HepG2 (cell line): ENCODE measurements around the gene ATRIP. TPM values are rescaled to one million over a fixed set of nuclear protein-coding genes. Genes with fewer than 3 reads are reported as not detected.

ENCODE experiments used
- CAMTA2 ChIP-seq: sonication (generic); formaldehyde crosslinking; IDR thresholded peaks from 2 replicates; pipeline ENCODE4 v1.4.0; 2020; ENCODE audit warnings: mild to moderate bottlenecking, missing genetic modification reagents, borderline replicate concordance
- CBFB ChIP-seq: sonication (generic); formaldehyde crosslinking; IDR thresholded peaks from 2 replicates; pipeline ENCODE4 v1.4.0; 2020; ENCODE audit warnings: missing genetic modification reagents
- ELF3 ChIP-seq: IDR thresholded peaks from 2 replicates; pipeline ENCODE4 v1.6.1; 2016; ENCODE audit warnings: missing genetic modification reagents, missing compliant biosample characterization
- ERF ChIP-seq: IDR thresholded peaks from 2 replicates; pipeline ENCODE4 v1.6.1; 2018; ENCODE audit warnings: missing biosample characterization, missing genetic modification reagents
- HOXA3 ChIP-seq: sonication (generic); formaldehyde crosslinking; IDR thresholded peaks from 2 replicates; pipeline ENCODE4 v1.5.0; 2020; ENCODE audit warnings: missing genetic modification reagents
- HOXA5 ChIP-seq: sonication (generic); formaldehyde crosslinking; IDR thresholded peaks from 2 replicates; pipeline ENCODE4 v1.4.0; 2020; ENCODE audit warnings: missing genetic modification reagents
- PATZ1 ChIP-seq: sonication (generic); formaldehyde crosslinking; IDR thresholded peaks from 2 replicates; pipeline ENCODE4 v1.4.0; 2020; ENCODE audit warnings: missing genetic modification reagents
- PLRG1 ChIP-seq: fragments of 450-650 bp; conservative IDR thresholded peaks from 2 replicates; pipeline ENCODE4 v1.6.1; 2016
- RBM22 ChIP-seq: fragments of 200-400 bp; formaldehyde crosslinking; optimal IDR thresholded peaks from 2 replicates; pipeline ENCODE3; 2017; ENCODE audit warnings: mild to moderate bottlenecking, low read length, moderate library complexity
- SCMH1 ChIP-seq: sonication (generic); formaldehyde crosslinking; IDR thresholded peaks from 2 replicates; pipeline ENCODE4 v1.9.0; 2021; ENCODE audit warnings: missing genetic modification reagents, mild to moderate bottlenecking, borderline replicate concordance
- ZHX2 ChIP-seq, 2 experiments: sonication (generic) in 1 of 2; formaldehyde crosslinking in 1 of 2; IDR thresholded peaks; 2 replicates each; pipeline versions ENCODE4 v1.6.1 to v1.9.0; 2014 to 2022; ENCODE audit warnings: antibody characterized with exemption in 1 of 2, borderline replicate concordance in 1 of 2, inconsistent platforms in 1 of 2, low read depth in 1 of 2, missing genetic modification reagents in 1 of 2
- ZKSCAN8 ChIP-seq: IDR thresholded peaks from 2 replicates; pipeline ENCODE4 v1.6.1; 2016; ENCODE audit warnings: borderline replicate concordance, missing genetic modification reagents, missing compliant biosample characterization
- ZNF230 ChIP-seq: sonication (generic); formaldehyde crosslinking; IDR thresholded peaks from 2 replicates; pipeline ENCODE4 v1.4.0; 2020; ENCODE audit warnings: mild to moderate bottlenecking, missing genetic modification reagents
- ZNF296 ChIP-seq: sonication (generic); formaldehyde crosslinking; conservative IDR thresholded peaks from 2 replicates; pipeline ENCODE4 v1.5.0; 2020; ENCODE audit warnings: mild to moderate bottlenecking, missing genetic modification reagents
- ZNF503 ChIP-seq: sonication (generic); formaldehyde crosslinking; IDR thresholded peaks from 2 replicates; pipeline ENCODE4 v1.4.0; 2020; ENCODE audit warnings: missing genetic modification reagents
- ZNF530 ChIP-seq: sonication (generic); formaldehyde crosslinking; IDR thresholded peaks from 2 replicates; pipeline ENCODE4 v1.5.0; 2020; ENCODE audit warnings: low read depth, mild to moderate bottlenecking, missing genetic modification reagents
- ZNF614 ChIP-seq: IDR thresholded peaks from 2 replicates; pipeline ENCODE4 v1.6.1; 2018; ENCODE audit warnings: missing biosample characterization, missing genetic modification reagents, inconsistent platforms, borderline replicate concordance
- ZSCAN5A ChIP-seq: sonication (generic); formaldehyde crosslinking; IDR thresholded peaks from 2 replicates; pipeline ENCODE4 v1.8.0; 2022; ENCODE audit warnings: mild to moderate bottlenecking, missing genetic modification reagents, borderline replicate concordance
- polyA plus RNA-seq, 8 experiments: library from polyadenylated mRNA; depleted of rRNA in 3 of 8; stranded (reverse) in 7 of 8; unstranded in 1 of 8; fragments of >200 nt; fragmentation: Illumina TruSeq in 4 of 8; extraction: Trizol in 4 of 8; gene quantifications; 2 replicates each; pipeline versions ENCODE4 v1.2.1 to v1.2.3, GENCODE V29; 2011 to 2016; ENCODE audit warnings: low read depth in 4 of 8, missing spikeins in 1 of 8, mixed read lengths in 1 of 8; ENCODE audit not compliant: insufficient read depth in 1 of 8
- total RNA-seq, 5 experiments: library from RNA; depleted of rRNA; stranded (reverse); fragments of >200 nt; fragmentation: Illumina TruSeq; extraction: Trizol; gene quantifications; 2 replicates each; pipeline ENCODE4 v1.2.3, GENCODE V29; 2016; ENCODE audit warnings: low read depth in 1 of 5

ATRIP gene
- total and polyA plus RNA-seq, 2 of the 13 experiments (the other 11 are each of a cell fraction or from before 2014, with no cell fraction given): 5.1 to 12.5 TPM

- TF ChIP-seq RBM22: peak; percentile 22
- no peak for TF ChIP-seq SCMH1 (CRISPR knock-in tag)
- peak; percentile 76 for TF ChIP-seq ERF
- TF ChIP-seq ZKSCAN8 (CRISPR knock-in tag): peak; percentile 71; the same call in 1 of the 2 replicates
- 0 out of 2 replicates have a peak, but pooled peaks have one; percentile 31 for TF ChIP-seq ZNF296 (CRISPR knock-in tag)
- TF ChIP-seq HOXA5 (CRISPR knock-in tag): no peak
- TF ChIP-seq HOXA3 (CRISPR knock-in tag): peak; percentile 50; the same call in 1 of the 2 replicates
- no peak for TF ChIP-seq PLRG1
- TF ChIP-seq ZNF530 (CRISPR knock-in tag): no peak
- TF ChIP-seq ELF3 (CRISPR knock-in tag): peak; percentile 10; the same call in 1 of the 2 replicates
- TF ChIP-seq ZHX2 (IDR thresholded peaks at IDR 0.05; ENCODE audit: low read depth): peak; percentile 56; the same call in 1 of the 2 replicates
- no peak for TF ChIP-seq ZHX2 (CRISPR knock-in tag; IDR thresholded peaks at IDR 0.05; ENCODE audit: borderline replicate concordance)
- no peak for TF ChIP-seq ZNF503 (CRISPR knock-in tag)
- TF ChIP-seq CAMTA2 (CRISPR knock-in tag): no peak; the same call in 1 of the 2 replicates
- no peak for TF ChIP-seq ZSCAN5A (CRISPR knock-in tag)
- TF ChIP-seq ZNF614 (CRISPR knock-in tag): peak; percentile 85; the same call in 1 of the 2 replicates
- 0 out of 2 replicates have a peak, but pooled peaks have one; percentile 12 for TF ChIP-seq ZNF230
- TF ChIP-seq CBFB (CRISPR knock-in tag): peak; percentile 72
- peak; percentile 89 for TF ChIP-seq PATZ1 (CRISPR knock-in tag)
Measured at GRCh38 chr3:48472923-48473616, 26.5 kb downstream of the ATRIP start (continued).
